Measurements from ENCODE around the gene ALOX5.

- TF ChIP-seq, protein P1, sequence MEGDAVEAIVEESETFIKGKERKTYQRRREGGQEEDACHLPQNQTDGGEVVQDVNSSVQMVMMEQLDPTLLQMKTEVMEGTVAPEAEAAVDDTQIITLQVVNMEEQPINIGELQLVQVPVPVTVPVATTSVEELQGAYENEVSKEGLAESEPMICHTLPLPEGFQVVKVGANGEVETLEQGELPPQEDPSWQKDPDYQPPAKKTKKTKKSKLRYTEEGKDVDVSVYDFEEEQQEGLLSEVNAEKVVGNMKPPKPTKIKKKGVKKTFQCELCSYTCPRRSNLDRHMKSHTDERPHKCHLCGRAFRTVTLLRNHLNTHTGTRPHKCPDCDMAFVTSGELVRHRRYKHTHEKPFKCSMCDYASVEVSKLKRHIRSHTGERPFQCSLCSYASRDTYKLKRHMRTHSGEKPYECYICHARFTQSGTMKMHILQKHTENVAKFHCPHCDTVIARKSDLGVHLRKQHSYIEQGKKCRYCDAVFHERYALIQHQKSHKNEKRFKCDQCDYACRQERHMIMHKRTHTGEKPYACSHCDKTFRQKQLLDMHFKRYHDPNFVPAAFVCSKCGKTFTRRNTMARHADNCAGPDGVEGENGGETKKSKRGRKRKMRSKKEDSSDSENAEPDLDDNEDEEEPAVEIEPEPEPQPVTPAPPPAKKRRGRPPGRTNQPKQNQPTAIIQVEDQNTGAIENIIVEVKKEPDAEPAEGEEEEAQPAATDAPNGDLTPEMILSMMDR (IDR thresholded peaks at IDR 0.05): no peak
- no peak for TF ChIP-seq POLR2A (IDR thresholded peaks at IDR 0.05)
These were observed 3.6 kb upstream of the ALOX5 start for GRCh38 chr10:45370202-45370955.

Data from heart left ventricle (tissue), 13 donors.